HepG2 (cell line): ENCODE data around the gene S100A16. TPM values are rescaled to one million over a fixed set of nuclear protein-coding genes. Genes with fewer than 3 reads are reported as not detected.

ENCODE experiments used
- HES4 ChIP-seq: sonication (generic); formaldehyde crosslinking; IDR thresholded peaks from 2 replicates; pipeline ENCODE4 v1.9.0; 2021; ENCODE audit warnings: mild to moderate bottlenecking, missing genetic modification reagents, borderline replicate concordance
- JUN ChIP-seq: sonication (generic); formaldehyde crosslinking; IDR thresholded peaks from 2 replicates; pipeline ENCODE4 v1.4.0; 2020; ENCODE audit warnings: mild to moderate bottlenecking, missing genetic modification reagents
- KDM5B ChIP-seq: sonication (generic); formaldehyde crosslinking; IDR thresholded peaks from 2 replicates; pipeline ENCODE4 v1.4.0; 2020; ENCODE audit warnings: missing genetic modification reagents, mild to moderate bottlenecking, borderline replicate concordance
- LCORL ChIP-seq, 2 experiments: fragments of 450-650 bp in 1 of 2; sonication (generic) in 1 of 2; formaldehyde crosslinking in 1 of 2; IDR thresholded peaks; 2 replicates each; pipeline versions ENCODE4 v1.5.0 to v1.6.1; 2017 to 2020; ENCODE audit warnings: antibody characterized with exemption in 1 of 2, missing genetic modification reagents in 1 of 2
- POLR2A ChIP-seq, 2 experiments: IDR thresholded peaks; 2 replicates each; pipeline ENCODE4 v1.6.1; 2011; ENCODE audit warnings: low read depth in 2 of 2, low read length in 2 of 2, mild to moderate bottlenecking in 1 of 2, moderate library complexity in 1 of 2; ENCODE audit not compliant: insufficient read depth in 1 of 2
- SIN3B ChIP-seq: fragments of 150-350 bp; IDR thresholded peaks from 2 replicates; pipeline ENCODE4 v1.6.1; 2014; ENCODE audit warnings: low read length
- SNAI1 ChIP-seq: sonication (generic); formaldehyde crosslinking; IDR thresholded peaks from 2 replicates; pipeline ENCODE4 v1.5.0; 2020; ENCODE audit warnings: mild to moderate bottlenecking, missing genetic modification reagents, borderline replicate concordance
- U2AF1 ChIP-seq: fragments of 200-400 bp; formaldehyde crosslinking; optimal IDR thresholded peaks from 2 replicates; pipeline ENCODE3; 2017; ENCODE audit warnings: mild to moderate bottlenecking, low read depth, low read length
- XRCC5 ChIP-seq: fragments of 200-400 bp; formaldehyde crosslinking; optimal IDR thresholded peaks from 2 replicates; pipeline ENCODE3; 2017; ENCODE audit warnings: mild to moderate bottlenecking, low read length
- YEATS2 ChIP-seq: sonication (generic); formaldehyde crosslinking; IDR thresholded peaks from 2 replicates; pipeline ENCODE4 v1.4.0; 2020; ENCODE audit warnings: missing genetic modification reagents, borderline replicate concordance
- ZBTB3 ChIP-seq: sonication (generic); formaldehyde crosslinking; IDR thresholded peaks from 2 replicates; pipeline ENCODE4 v1.4.0; 2020; ENCODE audit warnings: low read depth, mild to moderate bottlenecking, moderate library complexity, missing genetic modification reagents, borderline replicate concordance
- ZNF260 ChIP-seq: sonication (generic); formaldehyde crosslinking; IDR thresholded peaks from 2 replicates; pipeline ENCODE4 v1.4.0; 2020; ENCODE audit warnings: missing genetic modification reagents, low read depth, mild to moderate bottlenecking, borderline replicate concordance
- ZNF350 ChIP-seq: sonication (generic); formaldehyde crosslinking; IDR thresholded peaks from 2 replicates; pipeline ENCODE4 v1.4.0; 2020; ENCODE audit warnings: mild to moderate bottlenecking, low read depth, missing genetic modification reagents, borderline replicate concordance
- ZNF441 ChIP-seq: sonication (generic); formaldehyde crosslinking; IDR thresholded peaks from 2 replicates; pipeline ENCODE4 v1.7.0; 2021; ENCODE audit warnings: missing genetic modification reagents, borderline replicate concordance
- ZNF713 ChIP-seq: sonication (generic); formaldehyde crosslinking; IDR thresholded peaks from 2 replicates; pipeline ENCODE4 v1.4.0; 2020; ENCODE audit warnings: mild to moderate bottlenecking, missing genetic modification reagents
- ZNF75D ChIP-seq: sonication (generic); formaldehyde crosslinking; IDR thresholded peaks from 2 replicates; pipeline ENCODE4 v1.8.1; 2023; ENCODE audit warnings: missing genetic modification reagents, mild to moderate bottlenecking, borderline replicate concordance
- ZNF790 ChIP-seq: sonication (generic); formaldehyde crosslinking; IDR thresholded peaks from 2 replicates; pipeline ENCODE4 v1.8.0; 2022; ENCODE audit warnings: missing genetic modification reagents, mild to moderate bottlenecking, borderline replicate concordance
- polyA plus RNA-seq, 8 experiments: library from polyadenylated mRNA; depleted of rRNA in 3 of 8; stranded (reverse) in 7 of 8; unstranded in 1 of 8; fragments of >200 nt; fragmentation: Illumina TruSeq in 4 of 8; extraction: Trizol in 4 of 8; gene quantifications; 2 replicates each; pipeline versions ENCODE4 v1.2.1 to v1.2.3, GENCODE V29; 2011 to 2016; ENCODE audit warnings: low read depth in 4 of 8, missing spikeins in 1 of 8, mixed read lengths in 1 of 8; ENCODE audit not compliant: insufficient read depth in 1 of 8
- total RNA-seq, 5 experiments: library from RNA; depleted of rRNA; stranded (reverse); fragments of >200 nt; fragmentation: Illumina TruSeq; extraction: Trizol; gene quantifications; 2 replicates each; pipeline ENCODE4 v1.2.3, GENCODE V29; 2016; ENCODE audit warnings: low read depth in 1 of 5
- TF ChIP-seq, protein P1 (sequence below): sonication (generic); formaldehyde crosslinking; IDR thresholded peaks from 2 replicates; pipeline ENCODE4 v1.5.0; 2020; ENCODE audit warnings: missing genetic modification reagents, mild to moderate bottlenecking, borderline replicate concordance
- TF ChIP-seq, protein P2 (sequence below): IDR thresholded peaks from 2 replicates; pipeline ENCODE4 v1.6.1; 2016; ENCODE audit warnings: low read depth, missing genetic modification reagents, missing compliant biosample characterization
- TF ChIP-seq, protein P3 (sequence below): IDR thresholded peaks from 2 replicates; pipeline ENCODE4 v1.6.1; 2016; ENCODE audit warnings: missing biosample characterization, missing genetic modification reagents, low read depth

The S100A16 gene
- total and polyA plus RNA-seq, 2 of the 13 experiments (the other 11 are each of a cell fraction or from before 2014, with no cell fraction given) = 46.0 to 195 TPM

DNA sequence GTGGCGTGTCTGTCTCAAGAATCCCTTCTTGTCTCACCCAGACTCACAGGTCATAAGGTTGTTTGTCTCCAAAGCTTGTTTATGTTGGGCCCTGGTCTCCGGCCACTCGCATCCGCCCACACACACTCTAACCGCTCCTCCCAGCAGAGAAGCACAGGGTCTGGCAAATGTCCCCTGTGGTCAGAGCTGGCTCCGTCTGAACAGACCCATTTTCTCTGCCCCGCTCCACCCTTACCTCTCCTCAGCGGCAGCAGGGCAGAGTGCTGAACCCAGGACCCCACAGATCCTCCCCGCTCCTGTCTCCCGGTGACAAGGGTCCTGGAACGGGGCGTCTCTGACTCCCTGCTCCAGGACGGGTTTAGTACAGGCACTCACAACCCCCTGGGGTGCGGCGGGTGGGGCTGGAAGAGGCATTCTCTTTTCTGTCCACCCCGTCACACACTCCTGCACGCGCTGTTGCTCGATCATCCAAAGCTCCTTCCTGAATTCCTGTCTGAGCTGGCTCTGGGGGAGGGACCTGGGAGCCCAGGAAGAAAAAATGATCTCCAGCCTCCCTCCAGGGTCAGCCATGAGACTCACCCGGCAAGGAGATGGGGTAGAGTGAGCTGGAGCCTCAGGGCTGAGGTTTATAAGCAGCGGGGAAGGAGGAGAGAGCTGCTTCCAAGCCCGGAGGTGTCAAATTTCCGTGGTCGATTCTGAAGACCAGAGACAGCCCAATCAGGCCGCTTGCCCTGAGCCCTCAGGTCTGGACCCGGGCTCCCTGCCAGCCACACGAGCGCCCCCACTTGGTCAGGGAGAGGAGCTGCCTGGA lies 14.2 kb upstream of the S100A16 start, which contains the start of gene S100A13 (continued):
- TF ChIP-seq KDM5B (no peak; the same call in 1 of the 2 replicates), ZNF260 (CRISPR knock-in tag) (no peak), ZNF441 (CRISPR knock-in tag) (no peak; the same call in 1 of the 2 replicates), POLR2A (IDR thresholded peaks at IDR 0.05; ENCODE audit: insufficient read depth in 1 of 2, low read depth in 2 of 2, low read length in 2 of 2) (peak; percentile 91 to 94), JUN (no peak), LCORL (IDR thresholded peaks at IDR 0.05) (no peak), LCORL (CRISPR knock-in tag; IDR thresholded peaks at IDR 0.05) (peak; percentile 95), SNAI1 (CRISPR knock-in tag) (no peak), SIN3B (0 out of 2 replicates have a peak, but pooled peaks have one; percentile 31), ZNF713 (no peak), ZBTB3 (CRISPR knock-in tag) (0 out of 2 replicates have a peak, but pooled peaks have one; percentile 50), YEATS2 (CRISPR knock-in tag) (no peak), U2AF1 (no peak), ZNF75D (no peak), ZNF790 (peak; percentile 42; the same call in 1 of the 2 replicates), ZNF350 (no peak), HES4 (no peak; the same call in 1 of the 2 replicates), XRCC5 (peak; percentile 73)
- TF ChIP-seq, protein P1, sequence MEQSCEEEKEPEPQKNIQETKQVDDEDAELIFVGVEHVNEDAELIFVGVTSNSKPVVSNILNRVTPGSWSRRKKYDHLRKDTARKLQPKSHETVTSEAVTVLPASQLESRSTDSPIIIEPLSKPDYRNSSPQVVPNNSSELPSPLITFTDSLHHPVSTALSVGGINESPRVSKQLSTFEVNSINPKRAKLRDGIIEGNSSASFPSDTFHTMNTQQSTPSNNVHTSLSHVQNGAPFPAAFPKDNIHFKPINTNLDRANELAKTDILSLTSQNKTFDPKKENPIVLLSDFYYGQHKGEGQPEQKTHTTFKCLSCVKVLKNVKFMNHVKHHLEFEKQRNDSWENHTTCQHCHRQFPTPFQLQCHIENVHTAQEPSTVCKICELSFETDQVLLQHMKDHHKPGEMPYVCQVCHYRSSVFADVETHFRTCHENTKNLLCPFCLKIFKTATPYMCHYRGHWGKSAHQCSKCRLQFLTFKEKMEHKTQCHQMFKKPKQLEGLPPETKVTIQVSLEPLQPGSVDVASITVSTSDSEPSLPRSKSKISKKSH (CRISPR knock-in tag) = 0 out of 2 replicates have a peak, but pooled peaks have one; percentile 18
- TF ChIP-seq, protein P2, sequence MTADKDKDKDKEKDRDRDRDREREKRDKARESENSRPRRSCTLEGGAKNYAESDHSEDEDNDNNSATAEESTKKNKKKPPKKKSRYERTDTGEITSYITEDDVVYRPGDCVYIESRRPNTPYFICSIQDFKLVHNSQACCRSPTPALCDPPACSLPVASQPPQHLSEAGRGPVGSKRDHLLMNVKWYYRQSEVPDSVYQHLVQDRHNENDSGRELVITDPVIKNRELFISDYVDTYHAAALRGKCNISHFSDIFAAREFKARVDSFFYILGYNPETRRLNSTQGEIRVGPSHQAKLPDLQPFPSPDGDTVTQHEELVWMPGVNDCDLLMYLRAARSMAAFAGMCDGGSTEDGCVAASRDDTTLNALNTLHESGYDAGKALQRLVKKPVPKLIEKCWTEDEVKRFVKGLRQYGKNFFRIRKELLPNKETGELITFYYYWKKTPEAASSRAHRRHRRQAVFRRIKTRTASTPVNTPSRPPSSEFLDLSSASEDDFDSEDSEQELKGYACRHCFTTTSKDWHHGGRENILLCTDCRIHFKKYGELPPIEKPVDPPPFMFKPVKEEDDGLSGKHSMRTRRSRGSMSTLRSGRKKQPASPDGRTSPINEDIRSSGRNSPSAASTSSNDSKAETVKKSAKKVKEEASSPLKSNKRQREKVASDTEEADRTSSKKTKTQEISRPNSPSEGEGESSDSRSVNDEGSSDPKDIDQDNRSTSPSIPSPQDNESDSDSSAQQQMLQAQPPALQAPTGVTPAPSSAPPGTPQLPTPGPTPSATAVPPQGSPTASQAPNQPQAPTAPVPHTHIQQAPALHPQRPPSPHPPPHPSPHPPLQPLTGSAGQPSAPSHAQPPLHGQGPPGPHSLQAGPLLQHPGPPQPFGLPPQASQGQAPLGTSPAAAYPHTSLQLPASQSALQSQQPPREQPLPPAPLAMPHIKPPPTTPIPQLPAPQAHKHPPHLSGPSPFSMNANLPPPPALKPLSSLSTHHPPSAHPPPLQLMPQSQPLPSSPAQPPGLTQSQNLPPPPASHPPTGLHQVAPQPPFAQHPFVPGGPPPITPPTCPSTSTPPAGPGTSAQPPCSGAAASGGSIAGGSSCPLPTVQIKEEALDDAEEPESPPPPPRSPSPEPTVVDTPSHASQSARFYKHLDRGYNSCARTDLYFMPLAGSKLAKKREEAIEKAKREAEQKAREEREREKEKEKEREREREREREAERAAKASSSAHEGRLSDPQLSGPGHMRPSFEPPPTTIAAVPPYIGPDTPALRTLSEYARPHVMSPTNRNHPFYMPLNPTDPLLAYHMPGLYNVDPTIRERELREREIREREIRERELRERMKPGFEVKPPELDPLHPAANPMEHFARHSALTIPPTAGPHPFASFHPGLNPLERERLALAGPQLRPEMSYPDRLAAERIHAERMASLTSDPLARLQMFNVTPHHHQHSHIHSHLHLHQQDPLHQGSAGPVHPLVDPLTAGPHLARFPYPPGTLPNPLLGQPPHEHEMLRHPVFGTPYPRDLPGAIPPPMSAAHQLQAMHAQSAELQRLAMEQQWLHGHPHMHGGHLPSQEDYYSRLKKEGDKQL (CRISPR knock-in tag) = no peak
- TF ChIP-seq, protein P3, sequence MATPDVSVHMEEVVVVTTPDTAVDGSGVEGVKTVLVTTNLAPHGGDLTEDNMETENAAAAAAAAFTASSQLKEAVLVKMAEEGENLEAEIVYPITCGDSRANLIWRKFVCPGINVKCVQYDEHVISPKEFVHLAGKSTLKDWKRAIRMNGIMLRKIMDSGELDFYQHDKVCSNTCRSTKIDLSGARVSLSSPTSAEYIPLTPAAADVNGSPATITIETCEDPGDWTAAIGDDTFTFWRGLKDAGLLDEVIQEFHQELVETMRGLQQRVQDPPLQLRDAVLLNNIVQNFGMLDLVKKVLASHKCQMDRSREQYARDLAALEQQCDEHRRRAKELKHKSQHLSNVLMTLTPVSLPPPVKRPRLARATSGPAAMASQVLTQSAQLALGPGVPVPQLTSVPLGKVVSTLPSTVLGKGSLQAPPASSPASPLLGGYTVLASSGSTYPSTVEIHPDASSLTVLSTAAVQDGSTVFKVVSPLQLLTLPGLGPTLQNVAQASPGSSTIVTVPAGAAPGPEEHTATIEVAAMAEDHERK (CRISPR knock-in tag) = no peak
